ENCODE results near the gene NUAK2.

DNA sequence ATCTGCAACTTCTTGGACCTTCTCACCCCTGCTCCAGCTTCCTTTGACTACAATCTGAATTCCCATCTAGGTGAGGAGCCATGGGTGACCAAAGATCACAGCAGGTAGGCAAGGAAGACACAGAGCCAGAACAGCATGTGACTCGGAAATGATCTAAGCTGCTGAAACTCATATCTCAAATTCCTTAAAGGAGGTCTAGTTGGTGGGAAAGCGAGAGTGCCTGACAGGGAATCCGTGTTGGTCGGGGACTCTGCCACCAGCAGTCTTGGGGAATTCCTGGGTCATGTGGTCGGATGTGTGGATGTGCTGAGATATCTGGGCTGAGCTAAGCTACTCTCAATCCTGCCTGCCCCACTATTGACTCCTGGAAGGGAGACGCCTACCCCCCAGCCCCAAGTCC, 3.2 kb upstream of the NUAK2 start:
- TF ChIP-seq CTCF (IDR thresholded peaks at IDR 0.05) (no peak), POLR2A (IDR thresholded peaks at IDR 0.05) (no peak)
